ENCODE results near the gene OGDH.

OGDH gene

DNA sequence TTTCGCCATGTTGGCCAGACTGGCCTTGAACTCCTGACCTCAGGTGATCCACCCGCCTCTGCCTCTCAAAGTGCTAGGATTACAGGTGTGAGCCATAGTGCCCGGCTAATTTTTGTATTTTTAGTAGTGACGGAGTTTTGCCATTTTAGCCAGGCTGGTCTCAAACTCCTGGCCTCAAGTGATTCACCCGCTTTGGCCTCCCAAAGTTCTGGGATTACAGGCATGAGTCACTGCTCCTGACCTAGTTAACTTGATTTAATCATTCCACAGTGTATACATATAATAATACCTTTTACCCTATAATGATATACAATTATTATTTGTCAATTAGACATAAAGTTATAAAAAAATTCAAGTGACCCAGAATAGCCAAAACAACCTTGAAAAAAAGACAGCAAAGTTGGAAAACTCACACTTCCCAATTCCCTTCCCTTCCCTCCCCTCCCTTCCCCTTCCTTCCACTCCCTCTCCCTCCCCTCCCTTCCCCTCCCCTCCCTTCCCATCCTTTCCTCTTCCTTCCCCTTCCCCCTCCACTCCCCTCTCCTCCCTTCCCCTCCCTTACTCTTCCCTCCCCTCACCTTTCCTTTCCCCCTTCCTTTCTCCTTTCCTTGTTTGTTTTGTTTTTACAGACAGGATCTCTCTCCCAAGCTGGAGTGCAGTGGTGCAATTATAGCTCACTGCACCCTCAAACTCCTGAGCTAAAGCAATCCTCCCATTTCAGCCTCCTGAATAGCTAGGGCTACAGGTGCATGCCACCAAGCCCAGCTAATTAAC lies 127.5 kb downstream of the OGDH start:
- H3K79me2 ChIP-seq (ENCODE audit: insufficient read depth, low read length): no peaks in the 10 kb centered on the region
- no peak overlapping the region for H3K9ac ChIP-seq (ENCODE audit: low read length)
- no peaks in the 10 kb centered on the region for H3F3A ChIP-seq (ENCODE audit: insufficient read depth, low read length)
- H3K9me3 ChIP-seq (ENCODE audit: low read length): no peaks in the 10 kb centered on the region
- H3K4me3 ChIP-seq (ENCODE audit: low read depth, low read length, poor library complexity, severe bottlenecking): no peak overlapping the region
- 0 out of 2 replicates have a peak, but pooled peaks cover 5% of the 10 kb centered on the region for H3K27me3 ChIP-seq (ENCODE audit: insufficient read depth, low read length)
- no peak overlapping the region for H3K27ac ChIP-seq (ENCODE audit: low read depth, low read length, poor library complexity, severe bottlenecking)
- H4K20me1 ChIP-seq (ENCODE audit: insufficient read depth, low read length): no peaks in the 10 kb centered on the region
- H3K4me1 ChIP-seq (ENCODE audit: insufficient read depth, low read length, severe bottlenecking): peaks cover 10% of the 10 kb centered on the region
- no peaks in the 10 kb centered on the region for H3K36me3 ChIP-seq (ENCODE audit: insufficient read depth, low read length)
- H3K9me2 ChIP-seq (ENCODE audit: low read depth, low read length): no peaks in the 10 kb centered on the region
- H2AFZ ChIP-seq (ENCODE audit: low read length): no peak overlapping the region
- no peak overlapping the region for H3K4me2 ChIP-seq (ENCODE audit: low read length)
- no peak for TF ChIP-seq EZH2 (IDR thresholded peaks at IDR 0.05; ENCODE audit: borderline replicate concordance, low read length)
- TF ChIP-seq, protein P1, sequence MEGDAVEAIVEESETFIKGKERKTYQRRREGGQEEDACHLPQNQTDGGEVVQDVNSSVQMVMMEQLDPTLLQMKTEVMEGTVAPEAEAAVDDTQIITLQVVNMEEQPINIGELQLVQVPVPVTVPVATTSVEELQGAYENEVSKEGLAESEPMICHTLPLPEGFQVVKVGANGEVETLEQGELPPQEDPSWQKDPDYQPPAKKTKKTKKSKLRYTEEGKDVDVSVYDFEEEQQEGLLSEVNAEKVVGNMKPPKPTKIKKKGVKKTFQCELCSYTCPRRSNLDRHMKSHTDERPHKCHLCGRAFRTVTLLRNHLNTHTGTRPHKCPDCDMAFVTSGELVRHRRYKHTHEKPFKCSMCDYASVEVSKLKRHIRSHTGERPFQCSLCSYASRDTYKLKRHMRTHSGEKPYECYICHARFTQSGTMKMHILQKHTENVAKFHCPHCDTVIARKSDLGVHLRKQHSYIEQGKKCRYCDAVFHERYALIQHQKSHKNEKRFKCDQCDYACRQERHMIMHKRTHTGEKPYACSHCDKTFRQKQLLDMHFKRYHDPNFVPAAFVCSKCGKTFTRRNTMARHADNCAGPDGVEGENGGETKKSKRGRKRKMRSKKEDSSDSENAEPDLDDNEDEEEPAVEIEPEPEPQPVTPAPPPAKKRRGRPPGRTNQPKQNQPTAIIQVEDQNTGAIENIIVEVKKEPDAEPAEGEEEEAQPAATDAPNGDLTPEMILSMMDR (IDR thresholded peaks at IDR 0.05; ENCODE audit: low read length): no peak

DNA sequence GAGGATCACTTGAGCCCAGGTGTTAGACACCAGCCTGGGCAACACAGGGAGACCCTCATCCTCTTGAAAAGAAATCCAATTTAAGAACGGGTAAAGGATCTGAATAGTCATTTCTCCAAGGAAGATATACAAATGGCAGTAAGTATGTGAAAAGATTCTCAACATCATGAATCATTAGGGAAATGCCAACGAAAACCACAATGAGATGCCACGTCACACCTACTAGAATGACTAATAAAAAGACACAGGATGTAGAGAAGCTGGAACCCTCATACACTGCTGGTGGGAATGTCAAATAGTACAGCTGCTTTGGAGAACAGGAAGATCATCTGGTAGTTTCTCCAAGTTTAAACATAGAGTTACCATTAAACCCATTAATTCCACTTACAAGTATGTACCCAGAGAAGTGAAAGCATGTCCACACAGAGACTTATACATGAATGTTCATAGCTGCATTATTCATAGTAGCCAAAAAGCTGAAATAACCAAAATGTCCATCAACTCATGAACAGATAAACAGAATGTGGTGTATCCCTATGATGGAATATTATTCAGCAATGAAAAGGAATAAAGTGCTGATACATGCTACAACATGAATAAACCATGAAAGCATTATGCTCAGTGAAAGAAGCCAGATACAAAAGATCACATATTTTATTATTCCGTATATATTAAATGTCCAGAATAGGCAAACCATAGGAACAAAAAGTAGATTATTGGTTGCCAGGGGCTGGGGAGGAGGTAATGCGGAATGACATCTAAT lies 129.2 kb downstream of the OGDH start:
- H3K4me2 ChIP-seq (ENCODE audit: low read length): no peak overlapping the region
- no peaks in the 10 kb centered on the region for H3K36me3 ChIP-seq (ENCODE audit: insufficient read depth, low read length)
- no peaks in the 10 kb centered on the region for H3K9me3 ChIP-seq (ENCODE audit: low read length)
- H3K4me3 ChIP-seq (ENCODE audit: low read depth, low read length, poor library complexity, severe bottlenecking): no peak overlapping the region
- H3K79me2 ChIP-seq (ENCODE audit: insufficient read depth, low read length): no peaks in the 10 kb centered on the region
- H3F3A ChIP-seq (ENCODE audit: insufficient read depth, low read length): no peaks in the 10 kb centered on the region
- no peak overlapping the region for H3K27ac ChIP-seq (ENCODE audit: low read depth, low read length, poor library complexity, severe bottlenecking)
- no peak overlapping the region for H2AFZ ChIP-seq (ENCODE audit: low read length)
- TF ChIP-seq, protein P1 (IDR thresholded peaks at IDR 0.05; ENCODE audit: low read length): no peak
- no peak for TF ChIP-seq EZH2 (IDR thresholded peaks at IDR 0.05; ENCODE audit: borderline replicate concordance, low read length)
- no peaks in the 10 kb centered on the region for H3K9me2 ChIP-seq (ENCODE audit: low read depth, low read length)
- H3K9ac ChIP-seq (ENCODE audit: low read length): no peak overlapping the region
- 0 out of 2 replicates have a peak, but pooled peaks cover 5% of the 10 kb centered on the region for H3K27me3 ChIP-seq (ENCODE audit: insufficient read depth, low read length)
- H3K4me1 ChIP-seq (ENCODE audit: insufficient read depth, low read length, severe bottlenecking): no peaks in the 10 kb centered on the region
- H4K20me1 ChIP-seq (ENCODE audit: insufficient read depth, low read length): no peaks in the 10 kb centered on the region

DNA sequence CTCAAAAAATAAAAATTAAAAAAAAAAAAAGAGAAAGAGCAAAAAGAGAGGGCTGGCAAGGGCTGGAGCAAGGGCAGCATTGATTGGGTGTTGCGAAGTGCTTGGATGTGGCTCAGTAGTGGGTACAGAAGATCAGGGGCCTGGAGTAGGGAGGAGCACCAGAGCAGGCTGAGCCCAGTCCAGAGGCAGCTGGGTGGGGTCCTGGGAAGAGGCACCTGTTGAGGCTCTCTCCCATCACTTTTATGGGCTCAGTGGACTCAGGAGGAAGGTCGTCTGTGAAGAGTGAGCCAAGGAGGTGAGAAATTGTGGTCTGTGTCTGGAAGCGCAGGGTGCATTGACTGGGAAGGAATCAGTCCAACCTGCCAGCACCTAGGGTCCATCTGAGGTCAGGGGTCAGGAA lies 130.5 kb downstream of the OGDH start:
- Histone ChIP-seq H3K9ac (ENCODE audit: low read length) (no peak overlapping the region), H4K20me1 (ENCODE audit: insufficient read depth, low read length) (no peaks in the 10 kb centered on the region), H3K27ac (ENCODE audit: low read depth, low read length, poor library complexity, severe bottlenecking) (no peak overlapping the region), H3K4me3 (ENCODE audit: low read depth, low read length, poor library complexity, severe bottlenecking) (no peak overlapping the region), H3K27me3 (ENCODE audit: insufficient read depth, low read length) (0 out of 2 replicates have a peak, but pooled peaks cover 5% of the 10 kb centered on the region), H3F3A (ENCODE audit: insufficient read depth, low read length) (no peaks in the 10 kb centered on the region), H3K9me2 (ENCODE audit: low read depth, low read length) (no peaks in the 10 kb centered on the region), H3K79me2 (ENCODE audit: insufficient read depth, low read length) (no peaks in the 10 kb centered on the region), H3K4me2 (ENCODE audit: low read length) (no peak overlapping the region), H2AFZ (ENCODE audit: low read length) (no peak overlapping the region), H3K9me3 (ENCODE audit: low read length) (no peaks in the 10 kb centered on the region), H3K4me1 (ENCODE audit: insufficient read depth, low read length, severe bottlenecking) (no peaks in the 10 kb centered on the region), H3K36me3 (ENCODE audit: insufficient read depth, low read length) (no peaks in the 10 kb centered on the region)
- TF ChIP-seq EZH2 (IDR thresholded peaks at IDR 0.05; ENCODE audit: borderline replicate concordance, low read length): no peak
- TF ChIP-seq, protein P1 (IDR thresholded peaks at IDR 0.05; ENCODE audit: low read length): no peak

All from OCI-LY1 (cell line).